Measurements from ENCODE around the gene MLX.
"Not testable (repeated sequence)": the region's sequence is repeated elsewhere in the genome, so short reads cannot be mapped to it uniquely, and the experiment has no call there.

The MLX gene

DNA sequence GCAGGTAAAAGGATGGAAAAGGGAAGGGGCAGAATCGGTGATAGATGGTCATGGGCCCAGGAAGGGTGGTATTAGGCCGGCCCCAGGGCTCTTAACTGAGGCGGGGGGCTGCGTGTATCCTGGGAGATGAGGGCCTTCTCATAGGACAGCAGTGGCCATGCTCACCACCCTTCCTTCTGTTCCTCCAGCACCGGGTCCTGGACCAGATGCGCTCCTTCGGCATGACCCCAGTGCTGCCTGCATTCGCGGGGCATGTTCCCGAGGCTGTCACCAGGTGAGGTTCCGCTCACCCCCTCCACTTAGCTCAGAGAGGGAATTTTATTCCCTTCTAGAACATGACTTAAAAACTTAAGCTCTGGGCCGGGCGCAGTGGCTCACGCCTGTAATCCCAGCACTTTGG, 28.4 kb upstream of the MLX start:
- H3K9me3 ChIP-seq, result no peaks in the 10 kb centered on the region
- peaks cover 8% of the 10 kb centered on the region for H3K4me1 ChIP-seq
- H3K27me3 ChIP-seq, result no peaks in the 10 kb centered on the region
- no peak overlapping the region for H3K4me3 ChIP-seq (ENCODE audit: low read depth, low read length)
- DNase-seq, result no peak
- TF ChIP-seq, protein P1, sequence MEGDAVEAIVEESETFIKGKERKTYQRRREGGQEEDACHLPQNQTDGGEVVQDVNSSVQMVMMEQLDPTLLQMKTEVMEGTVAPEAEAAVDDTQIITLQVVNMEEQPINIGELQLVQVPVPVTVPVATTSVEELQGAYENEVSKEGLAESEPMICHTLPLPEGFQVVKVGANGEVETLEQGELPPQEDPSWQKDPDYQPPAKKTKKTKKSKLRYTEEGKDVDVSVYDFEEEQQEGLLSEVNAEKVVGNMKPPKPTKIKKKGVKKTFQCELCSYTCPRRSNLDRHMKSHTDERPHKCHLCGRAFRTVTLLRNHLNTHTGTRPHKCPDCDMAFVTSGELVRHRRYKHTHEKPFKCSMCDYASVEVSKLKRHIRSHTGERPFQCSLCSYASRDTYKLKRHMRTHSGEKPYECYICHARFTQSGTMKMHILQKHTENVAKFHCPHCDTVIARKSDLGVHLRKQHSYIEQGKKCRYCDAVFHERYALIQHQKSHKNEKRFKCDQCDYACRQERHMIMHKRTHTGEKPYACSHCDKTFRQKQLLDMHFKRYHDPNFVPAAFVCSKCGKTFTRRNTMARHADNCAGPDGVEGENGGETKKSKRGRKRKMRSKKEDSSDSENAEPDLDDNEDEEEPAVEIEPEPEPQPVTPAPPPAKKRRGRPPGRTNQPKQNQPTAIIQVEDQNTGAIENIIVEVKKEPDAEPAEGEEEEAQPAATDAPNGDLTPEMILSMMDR (IDR thresholded peaks at IDR 0.05; ENCODE audit: low read depth, low read length), result no peak
- H3K36me3 ChIP-seq, result peaks cover 14% of the 10 kb centered on the region

DNA sequence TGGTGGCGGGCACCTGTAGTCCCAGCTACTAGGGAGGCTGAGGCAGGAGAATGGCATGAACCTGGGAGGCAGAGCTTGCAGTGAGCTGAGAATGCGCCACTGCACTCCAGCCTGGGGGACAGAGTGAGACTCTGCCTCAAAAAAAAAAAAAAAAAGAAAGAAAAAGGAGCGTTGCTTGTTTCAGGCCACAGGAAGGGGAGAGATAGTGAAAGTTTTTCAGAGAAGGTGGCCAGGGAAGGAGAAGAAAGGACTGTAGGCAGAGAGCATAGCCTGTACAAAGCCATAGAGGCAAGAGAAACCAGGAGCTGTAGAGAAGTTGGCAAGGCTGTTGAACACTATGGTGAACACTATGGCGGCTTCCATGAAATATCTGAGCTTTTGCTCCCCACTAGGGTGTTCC, 26.3 kb upstream of the MLX start:
- not testable (repeated sequence) for H3K4me3 ChIP-seq (ENCODE audit: low read depth, low read length); H3K4me1 ChIP-seq; H3K27me3 ChIP-seq; H3K9me3 ChIP-seq; DNase-seq
- H3K36me3 ChIP-seq, result peaks cover 19% of the 10 kb centered on the region

DNA sequence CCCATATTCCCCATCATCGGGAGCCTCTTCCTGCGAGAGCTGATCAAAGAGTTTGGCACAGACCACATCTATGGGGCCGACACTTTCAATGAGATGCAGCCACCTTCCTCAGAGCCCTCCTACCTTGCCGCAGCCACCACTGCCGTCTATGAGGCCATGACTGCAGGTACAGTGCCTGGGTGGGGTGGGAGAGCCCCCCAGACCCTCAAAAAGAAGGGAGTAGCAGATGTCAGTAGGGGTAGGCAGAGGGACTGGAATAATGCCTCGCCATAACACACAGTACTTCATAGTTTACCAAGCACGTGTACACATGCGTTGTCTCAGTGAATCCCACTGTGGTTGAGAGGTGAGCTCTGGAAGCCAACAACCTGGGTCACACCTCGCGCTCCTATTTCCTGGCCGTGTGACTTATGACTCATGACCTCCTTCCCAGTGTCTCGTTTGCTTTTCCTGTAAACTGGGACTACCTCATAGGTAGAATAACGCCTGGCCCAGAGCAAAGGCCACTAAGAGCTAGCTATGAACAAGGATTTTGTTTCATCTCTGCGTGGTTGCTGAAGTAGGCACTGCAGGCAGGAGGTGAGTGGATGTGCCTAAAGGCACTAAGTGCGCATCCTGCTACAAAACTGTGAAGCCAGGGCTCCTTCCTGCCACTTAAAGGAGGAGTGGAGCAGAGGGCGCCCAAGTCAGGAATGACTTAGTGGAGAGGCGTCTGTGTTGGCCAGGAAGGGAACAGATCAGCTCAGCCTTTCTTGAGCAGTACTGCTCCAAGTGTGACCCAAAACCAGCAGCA, 25.7 kb upstream of the MLX start:
- H3K4me3 ChIP-seq (ENCODE audit: low read depth, low read length), result no peak overlapping the region
- H3K4me1 ChIP-seq, result no peaks in the 10 kb centered on the region
- DNase-seq, result no peak
- TF ChIP-seq, protein P1 (IDR thresholded peaks at IDR 0.05; ENCODE audit: low read depth, low read length), result no peak
- H3K27me3 ChIP-seq, result no peaks in the 10 kb centered on the region
- no peaks in the 10 kb centered on the region for H3K9me3 ChIP-seq
- H3K36me3 ChIP-seq, result peaks cover 19% of the 10 kb centered on the region

DNA sequence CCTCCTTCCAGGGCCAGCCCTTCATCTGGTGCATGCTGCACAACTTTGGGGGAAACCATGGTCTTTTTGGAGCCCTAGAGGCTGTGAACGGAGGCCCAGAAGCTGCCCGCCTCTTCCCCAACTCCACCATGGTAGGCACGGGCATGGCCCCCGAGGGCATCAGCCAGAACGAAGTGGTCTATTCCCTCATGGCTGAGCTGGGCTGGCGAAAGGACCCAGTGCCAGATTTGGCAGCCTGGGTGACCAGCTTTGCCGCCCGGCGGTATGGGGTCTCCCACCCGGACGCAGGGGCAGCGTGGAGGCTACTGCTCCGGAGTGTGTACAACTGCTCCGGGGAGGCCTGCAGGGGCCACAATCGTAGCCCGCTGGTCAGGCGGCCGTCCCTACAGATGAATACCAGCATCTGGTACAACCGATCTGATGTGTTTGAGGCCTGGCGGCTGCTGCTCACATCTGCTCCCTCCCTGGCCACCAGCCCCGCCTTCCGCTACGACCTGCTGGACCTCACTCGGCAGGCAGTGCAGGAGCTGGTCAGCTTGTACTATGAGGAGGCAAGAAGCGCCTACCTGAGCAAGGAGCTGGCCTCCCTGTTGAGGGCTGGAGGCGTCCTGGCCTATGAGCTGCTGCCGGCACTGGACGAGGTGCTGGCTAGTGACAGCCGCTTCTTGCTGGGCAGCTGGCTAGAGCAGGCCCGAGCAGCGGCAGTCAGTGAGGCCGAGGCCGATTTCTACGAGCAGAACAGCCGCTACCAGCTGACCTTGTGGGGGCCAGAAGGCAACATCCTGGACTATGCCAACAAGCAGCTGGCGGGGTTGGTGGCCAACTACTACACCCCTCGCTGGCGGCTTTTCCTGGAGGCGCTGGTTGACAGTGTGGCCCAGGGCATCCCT, 23.5 kb upstream of the MLX start:
- DNase-seq, result no peak
- H3K36me3 ChIP-seq, result peaks cover 15% of the 10 kb centered on the region
- no peaks in the 10 kb centered on the region for H3K9me3 ChIP-seq
- no peaks in the 10 kb centered on the region for H3K4me1 ChIP-seq
- TF ChIP-seq, protein P1 (IDR thresholded peaks at IDR 0.05; ENCODE audit: low read depth, low read length), result no peak
- no peaks in the 10 kb centered on the region for H3K27me3 ChIP-seq
- no peak overlapping the region for H3K4me3 ChIP-seq (ENCODE audit: low read depth, low read length)

DNA sequence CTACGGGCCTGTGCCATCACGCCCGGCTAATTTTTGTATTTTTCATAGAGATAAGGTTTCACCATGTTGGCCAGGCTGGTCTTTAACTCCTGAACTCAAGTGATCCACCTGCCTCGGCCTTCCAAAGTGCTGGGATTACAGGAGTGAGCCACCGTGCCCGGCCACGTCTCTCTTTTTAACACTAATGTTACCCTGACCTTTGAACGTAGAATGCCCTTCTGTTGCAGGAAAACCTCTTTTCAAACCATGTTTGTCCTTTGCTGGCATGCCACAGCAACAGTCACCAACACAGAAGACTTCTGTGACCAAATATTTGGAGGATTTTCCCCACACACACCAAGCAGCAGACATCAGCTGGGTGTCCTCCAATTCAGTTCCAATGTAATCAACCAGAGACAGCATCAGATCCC, 22.0 kb upstream of the MLX start:
- Histone ChIP-seq H3K36me3 (peaks cover 5% of the 10 kb centered on the region), H3K27me3 (no peaks in the 10 kb centered on the region), H3K9me3 (no peaks in the 10 kb centered on the region), H3K4me1 (no peaks in the 10 kb centered on the region), H3K4me3 (ENCODE audit: low read depth, low read length) (no peak overlapping the region)
- DNase-seq, result no peak
- TF ChIP-seq, protein P1 (IDR thresholded peaks at IDR 0.05; ENCODE audit: low read depth, low read length), result no peak

DNA sequence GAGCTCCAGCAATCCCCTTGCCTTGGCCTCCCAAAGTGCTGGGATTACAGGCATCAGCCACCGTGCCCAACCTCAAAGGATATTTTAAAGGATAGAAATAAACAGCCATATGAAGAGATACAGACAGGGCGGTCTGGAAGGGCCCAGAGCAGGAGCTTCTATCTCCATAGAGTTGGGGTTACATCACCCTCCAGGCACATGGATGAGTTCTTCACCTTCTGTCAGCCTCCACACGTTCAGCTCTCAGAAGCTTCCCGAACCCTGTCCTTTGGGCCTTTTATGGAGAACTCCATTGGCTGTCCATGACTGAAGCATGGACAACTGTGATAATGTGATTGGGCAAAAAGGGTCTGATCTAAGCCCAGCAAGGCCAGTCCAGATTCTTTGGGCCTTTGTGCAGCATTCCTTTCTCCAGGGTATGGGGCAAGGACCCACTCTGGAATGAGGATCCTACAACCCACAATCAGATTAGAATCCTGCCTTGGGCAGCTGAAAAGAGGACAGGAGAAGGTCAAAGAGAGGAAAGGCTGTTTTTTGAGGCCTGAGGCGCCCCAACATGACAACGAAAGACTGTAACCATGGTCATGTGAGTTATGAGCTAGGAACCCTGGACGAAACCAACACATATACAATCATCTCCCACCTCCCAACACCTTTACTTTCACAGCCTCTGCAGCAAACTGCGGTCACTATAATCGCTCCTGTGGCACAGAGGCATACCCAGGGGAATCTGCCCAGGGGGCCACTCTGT, 21.0 kb upstream of the MLX start:
- DNase-seq, H3K27me3 ChIP-seq: not testable (repeated sequence)

More for the DNA sequence above, 21.0 kb upstream of the MLX start:
- not testable (repeated sequence) for H3K4me1 ChIP-seq; H3K9me3 ChIP-seq; H3K4me3 ChIP-seq (ENCODE audit: low read depth, low read length); H3K36me3 ChIP-seq
